HG03342 (cell line): ENCODE measurements around the gene ZNF628.

Source experiments
- ATAC-seq: cut with Tn5 transposase; IDR thresholded peaks from one replicate; pipeline ENCODE4 v1.9.1; 2021; ENCODE audit warnings: mild to moderate bottlenecking, moderate library complexity; ENCODE audit not compliant: unreplicated experiment

ZNF628 gene

GRCh38 chr19:55449469-55449868 is 26.9 kb upstream of the ZNF628 start:
- no peak for ATAC-seq

GRCh38 chr19:55451163-55451964 is 25.1 kb upstream of the ZNF628 start:
- ATAC-seq = no peak

GRCh38 chr19:55451965-55452748 is 24.3 kb upstream of the ZNF628 start:
- no peak for ATAC-seq

DNA sequence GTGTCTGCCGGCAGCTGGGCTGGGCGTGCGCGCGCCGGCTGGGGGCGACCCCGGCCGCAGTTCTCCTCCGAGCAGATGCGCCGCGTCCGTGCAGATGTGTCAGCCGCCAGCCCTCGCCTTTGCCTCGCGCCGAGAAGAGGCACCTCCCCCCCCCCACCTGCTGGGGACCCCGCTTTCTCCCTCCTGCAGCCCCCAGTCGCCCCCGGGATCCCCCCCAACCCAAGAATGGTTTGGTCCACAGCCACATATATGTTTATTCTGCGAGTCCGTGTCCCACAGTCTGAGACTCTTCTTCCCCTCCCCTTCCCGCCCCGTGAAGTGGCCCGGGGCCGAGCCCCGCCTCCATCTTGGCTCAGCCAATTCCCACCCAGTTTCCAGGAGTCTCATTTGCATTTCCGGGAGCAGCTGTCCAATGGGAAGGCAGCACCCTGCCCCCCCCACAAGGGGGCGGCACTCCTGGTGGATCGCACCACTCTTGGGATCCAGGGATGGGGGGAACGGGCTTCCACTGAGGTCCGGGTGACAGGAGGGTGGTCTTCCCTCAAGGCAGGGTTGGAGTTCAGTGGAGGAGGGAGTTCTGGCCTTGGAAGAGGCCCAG is 23.6 kb upstream of the ZNF628 start:
- ATAC-seq = no peak

GRCh38 chr19:55453511-55454260 is 22.7 kb upstream of the ZNF628 start:
- ATAC-seq = no peak

DNA sequence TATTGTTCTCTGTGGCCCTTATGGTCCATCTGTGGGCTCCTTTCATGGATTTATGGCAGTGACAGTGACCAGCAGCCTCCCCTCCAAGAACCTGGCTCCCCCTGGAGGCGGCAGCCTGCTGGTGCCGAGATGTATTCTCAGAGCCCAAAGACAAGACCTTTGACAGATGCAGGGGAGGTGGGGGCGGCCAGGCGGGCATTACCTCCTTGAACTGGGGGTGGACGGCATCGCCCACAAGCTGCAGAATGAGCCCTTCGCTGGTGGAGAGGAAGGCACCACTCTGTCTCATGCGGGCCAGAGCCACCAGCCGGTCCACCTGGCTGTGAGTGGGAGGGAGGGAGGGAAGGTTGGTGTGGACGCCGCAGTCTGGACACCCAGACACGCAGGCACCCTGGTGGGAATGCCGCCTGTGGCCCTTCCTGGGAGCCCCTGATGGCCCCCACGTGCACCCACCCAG is 21.6 kb upstream of the ZNF628 start:
- ATAC-seq = no peak

DNA sequence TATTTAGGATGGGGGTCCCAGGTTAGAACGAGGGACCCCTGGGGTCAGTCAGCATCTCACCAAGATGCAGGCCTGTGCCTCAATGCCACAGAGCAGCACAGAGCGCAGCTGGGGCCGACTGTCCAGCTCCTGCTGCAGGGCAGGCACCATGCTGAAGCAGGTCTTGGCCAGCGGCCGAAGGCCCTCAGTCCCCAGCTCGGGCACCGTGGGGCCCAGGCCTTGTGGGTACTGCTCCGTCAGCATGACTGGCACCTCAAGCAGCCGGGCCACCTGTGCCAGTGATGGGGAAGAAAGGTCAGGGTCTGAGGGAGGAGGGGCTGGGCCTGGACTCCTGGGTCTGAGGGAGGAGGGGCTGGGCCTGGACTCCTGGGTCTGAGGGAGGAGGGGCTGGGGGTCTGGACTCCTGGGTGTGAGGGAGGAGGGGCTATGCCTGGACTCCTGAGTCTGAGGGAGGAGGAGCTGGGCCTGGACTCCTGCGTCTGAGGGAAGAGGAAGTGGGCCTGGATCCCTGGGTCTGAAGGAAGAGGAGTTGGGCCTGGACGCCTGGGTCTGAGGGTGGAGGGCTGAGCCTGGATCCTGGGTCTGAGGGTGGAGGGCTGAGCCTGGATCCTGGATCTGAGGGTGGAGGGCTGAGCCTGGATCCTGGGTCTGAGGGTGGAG is 20.7 kb upstream of the ZNF628 start:
- ATAC-seq = no peak

DNA sequence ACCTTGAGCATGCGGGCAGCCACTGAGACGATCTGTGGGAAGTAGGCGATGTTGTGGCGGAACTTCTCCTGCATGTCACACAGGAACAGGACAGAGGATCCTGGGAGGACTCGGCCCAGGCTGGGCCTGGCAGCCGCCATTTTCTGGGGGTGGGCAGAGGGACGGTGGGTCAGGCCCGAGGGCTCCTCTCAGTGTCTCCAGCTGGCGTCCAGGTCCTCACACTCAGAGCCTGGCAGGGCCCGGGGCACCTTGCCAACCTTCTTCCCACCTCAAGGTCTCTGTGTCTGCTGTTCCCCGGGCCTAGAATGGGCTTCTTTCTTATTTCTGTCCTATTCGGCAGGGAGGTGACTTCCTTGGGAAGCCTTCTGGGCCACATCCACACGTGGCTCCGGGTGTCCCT is 20.1 kb upstream of the ZNF628 start:
- ATAC-seq = no peak

- no peak for ATAC-seq
These were observed 18.5 kb upstream of the ZNF628 start for GRCh38 chr19:55457683-55458457.

GRCh38 chr19:55459551-55459949 is 16.9 kb upstream of the ZNF628 start:
- ATAC-seq = no peak

DNA sequence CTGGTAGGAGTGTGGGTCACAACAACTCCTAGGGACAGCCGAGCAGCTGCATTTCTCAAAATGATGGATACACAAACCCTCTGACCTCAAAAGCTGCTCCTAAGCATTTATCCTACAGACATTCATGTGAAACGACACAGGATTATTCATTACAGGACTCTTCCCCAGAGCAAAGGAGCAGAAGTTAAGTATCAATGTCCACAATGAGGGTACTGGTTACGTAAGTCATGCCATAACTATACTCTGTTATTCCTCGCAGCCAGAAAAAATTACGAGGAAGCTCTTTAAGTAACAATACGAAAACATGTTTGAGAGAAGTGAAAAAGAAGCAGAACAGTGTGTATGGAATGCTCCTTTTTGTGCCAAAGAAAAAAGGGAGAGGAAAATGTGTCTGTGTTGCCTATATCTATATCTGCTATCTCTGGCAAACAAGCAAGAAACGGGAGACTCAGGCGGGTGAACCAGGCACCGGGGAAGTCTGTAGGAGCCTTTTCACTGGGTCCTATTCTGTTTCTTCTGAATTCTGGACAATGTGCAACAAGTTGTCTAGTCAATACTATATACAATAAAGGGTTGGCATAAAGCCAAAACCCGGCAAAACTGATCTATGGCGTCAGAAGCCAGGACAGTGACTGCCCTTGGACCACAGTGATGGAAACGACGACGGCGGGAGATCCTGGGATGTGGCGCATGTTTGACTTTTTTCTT is 16.3 kb upstream of the ZNF628 start:
- ATAC-seq = no peak

GRCh38 chr19:55460670-55461258 is 15.7 kb upstream of the ZNF628 start:
- ATAC-seq = no peak

GRCh38 chr19:55461259-55461973 is 15.0 kb upstream of the ZNF628 start, which contains the start of gene ISOC2:
TSS of gene ISOC2 (minus strand) at chr19:55461642. CDS start at chr19:55456486, 5,156 bp downstream.
- peak; percentile 89 for ATAC-seq

DNA sequence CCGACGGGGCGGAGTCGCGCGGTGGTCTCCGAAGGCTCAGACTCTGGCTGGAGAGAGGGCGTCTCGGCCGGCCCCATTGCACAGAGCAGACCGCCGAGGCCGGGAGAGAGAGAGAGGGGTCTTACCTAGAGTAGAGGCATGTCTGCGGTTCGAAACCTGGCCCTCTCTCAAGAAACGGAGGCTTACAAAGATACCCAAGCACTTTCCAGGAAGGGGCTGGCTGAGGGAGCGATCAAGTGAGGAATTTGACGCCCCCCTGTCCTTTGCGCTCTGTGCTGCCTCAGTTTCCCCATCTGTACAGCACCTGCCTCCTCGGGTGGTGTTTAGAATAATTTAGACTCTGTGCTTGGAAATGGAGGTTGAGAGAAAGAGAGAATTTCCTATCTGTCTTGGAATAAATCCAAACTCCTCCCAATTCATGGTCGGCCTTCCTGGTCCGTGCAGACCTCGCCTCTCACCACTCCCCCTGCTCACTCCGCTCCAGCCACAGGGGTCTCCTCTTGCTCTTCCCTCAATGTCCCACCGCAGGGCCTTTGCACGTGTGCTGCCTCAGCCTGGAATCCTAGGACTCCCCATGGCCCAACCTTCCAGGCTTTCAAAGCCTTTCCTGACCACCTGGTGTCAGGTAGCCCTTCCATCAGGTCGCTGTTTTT is 14.3 kb upstream of the ZNF628 start:
- no peak for ATAC-seq

- no peak for ATAC-seq
These were observed 13.7 kb upstream of the ZNF628 start for GRCh38 chr19:55462722-55463121.

GRCh38 chr19:55463583-55464031 is 12.8 kb upstream of the ZNF628 start:
- no peak for ATAC-seq

- ATAC-seq = no peak
These were observed 12.3 kb upstream of the ZNF628 start for GRCh38 chr19:55464039-55464661.
